GM20000 (cell line): ENCODE measurements around the gene FSTL4.

ENCODE experiments used
- DNase-seq: peaks from one replicate; pipeline ENCODE4 v3.0.0; 2012; ENCODE audit warnings: low spot score
- TF ChIP-seq, protein P1 (sequence below): IDR thresholded peaks from 2 replicates; pipeline ENCODE4 v1.5.1; 2012; ENCODE audit warnings: mild to moderate bottlenecking, control low read depth; ENCODE audit errors: extremely low read depth, missing control alignments

Gene FSTL4

DNA sequence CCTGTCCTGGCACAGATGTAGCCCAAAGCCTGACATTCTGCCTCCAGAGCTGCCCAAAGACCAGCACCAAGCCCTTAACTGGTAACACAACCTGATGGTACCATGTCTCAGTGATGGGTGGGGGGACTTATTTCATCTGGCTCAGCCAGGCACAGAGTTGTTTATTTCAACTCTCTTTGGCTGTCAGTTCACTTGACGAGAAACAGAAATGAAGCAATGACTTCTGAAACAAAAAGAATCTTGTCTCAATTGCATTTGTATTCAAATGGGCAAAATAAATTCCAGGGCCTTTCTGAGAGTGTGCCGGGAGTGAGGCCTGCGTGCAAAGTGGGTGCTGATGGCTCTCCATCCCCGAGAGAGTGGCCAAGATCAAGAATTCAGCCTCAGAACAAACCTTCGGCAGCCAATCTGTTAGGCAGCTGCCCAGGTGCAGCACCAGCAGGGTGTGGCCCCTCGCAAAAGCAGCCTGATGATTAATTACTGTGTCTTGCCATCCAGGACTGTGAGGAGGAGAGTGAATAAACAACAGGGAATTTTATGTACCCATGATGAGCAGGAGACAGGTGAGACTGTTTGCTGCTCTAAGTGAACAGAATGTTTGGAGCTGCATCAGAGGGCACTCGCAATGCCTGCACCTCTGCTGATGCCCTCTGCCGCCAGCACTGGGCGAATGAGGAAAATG is 322.5 kb downstream of the FSTL4 start:
- DNase-seq, result no peak
- TF ChIP-seq, protein P1, sequence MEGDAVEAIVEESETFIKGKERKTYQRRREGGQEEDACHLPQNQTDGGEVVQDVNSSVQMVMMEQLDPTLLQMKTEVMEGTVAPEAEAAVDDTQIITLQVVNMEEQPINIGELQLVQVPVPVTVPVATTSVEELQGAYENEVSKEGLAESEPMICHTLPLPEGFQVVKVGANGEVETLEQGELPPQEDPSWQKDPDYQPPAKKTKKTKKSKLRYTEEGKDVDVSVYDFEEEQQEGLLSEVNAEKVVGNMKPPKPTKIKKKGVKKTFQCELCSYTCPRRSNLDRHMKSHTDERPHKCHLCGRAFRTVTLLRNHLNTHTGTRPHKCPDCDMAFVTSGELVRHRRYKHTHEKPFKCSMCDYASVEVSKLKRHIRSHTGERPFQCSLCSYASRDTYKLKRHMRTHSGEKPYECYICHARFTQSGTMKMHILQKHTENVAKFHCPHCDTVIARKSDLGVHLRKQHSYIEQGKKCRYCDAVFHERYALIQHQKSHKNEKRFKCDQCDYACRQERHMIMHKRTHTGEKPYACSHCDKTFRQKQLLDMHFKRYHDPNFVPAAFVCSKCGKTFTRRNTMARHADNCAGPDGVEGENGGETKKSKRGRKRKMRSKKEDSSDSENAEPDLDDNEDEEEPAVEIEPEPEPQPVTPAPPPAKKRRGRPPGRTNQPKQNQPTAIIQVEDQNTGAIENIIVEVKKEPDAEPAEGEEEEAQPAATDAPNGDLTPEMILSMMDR, result no peak

DNA sequence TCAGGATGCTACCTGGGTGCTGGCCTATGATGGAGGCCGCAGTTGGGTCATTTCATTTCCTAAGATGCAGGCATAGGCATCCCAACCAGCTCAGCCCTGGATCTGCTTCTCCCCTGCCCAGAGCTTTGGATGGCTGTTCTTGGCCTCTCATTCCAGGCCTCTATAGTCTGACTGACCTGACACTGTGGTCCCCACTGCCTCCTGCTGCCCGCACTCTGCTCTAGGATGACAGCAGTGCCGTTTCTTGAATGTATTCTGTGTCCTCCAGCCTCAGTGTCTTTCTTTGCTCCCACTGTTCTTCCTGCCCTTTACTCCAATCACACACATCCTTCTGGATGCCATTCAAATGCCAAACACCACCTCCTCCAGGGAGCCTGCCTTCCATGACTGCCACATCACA is 324.8 kb downstream of the FSTL4 start:
- TF ChIP-seq, protein P1, result peak; percentile 19
- peak; percentile 34 for DNase-seq

DNA sequence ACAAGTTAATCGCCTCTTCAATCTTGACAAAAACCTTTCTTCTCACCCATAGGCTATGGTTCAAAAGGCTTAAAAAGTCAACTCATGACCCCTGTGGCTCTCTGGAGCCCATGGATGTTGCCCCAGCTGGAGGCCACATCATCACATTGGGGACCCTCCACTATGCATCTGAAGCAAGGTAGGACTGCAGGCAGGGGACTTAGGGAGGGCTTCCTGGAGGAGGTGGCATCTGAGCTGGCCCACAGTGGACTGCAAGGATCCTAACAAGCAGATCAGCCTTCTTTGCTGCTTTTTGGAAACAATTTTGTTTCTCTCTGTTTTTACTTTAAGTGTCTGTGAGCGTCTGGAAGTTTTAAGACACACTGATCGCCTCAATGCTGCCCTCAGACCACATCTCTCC is 325.9 kb downstream of the FSTL4 start:
- TF ChIP-seq, protein P1, result no peak
- DNase-seq, result no peak

DNA sequence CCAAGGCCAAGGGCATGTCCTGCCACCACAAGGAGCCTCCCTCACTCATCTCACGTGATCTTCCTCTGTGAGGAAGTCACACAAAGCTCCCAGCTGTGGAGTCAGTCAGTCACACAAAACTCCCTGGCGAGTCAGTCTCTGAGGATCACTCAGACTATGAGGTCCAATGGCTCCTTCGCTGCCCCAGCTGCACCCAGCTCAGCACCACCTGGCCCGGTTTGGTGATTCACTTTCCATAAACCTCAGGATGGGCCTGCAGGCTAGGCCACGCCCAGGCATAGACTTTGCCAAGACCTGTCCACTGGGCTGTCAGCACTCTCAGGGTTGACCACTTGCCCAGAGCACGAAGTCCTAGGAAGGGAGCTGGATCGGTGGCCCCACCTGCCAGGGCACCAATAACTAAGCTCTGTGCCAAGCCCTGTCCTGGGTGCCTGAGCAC is 326.7 kb downstream of the FSTL4 start:
- TF ChIP-seq, protein P1, result no peak

DNA sequence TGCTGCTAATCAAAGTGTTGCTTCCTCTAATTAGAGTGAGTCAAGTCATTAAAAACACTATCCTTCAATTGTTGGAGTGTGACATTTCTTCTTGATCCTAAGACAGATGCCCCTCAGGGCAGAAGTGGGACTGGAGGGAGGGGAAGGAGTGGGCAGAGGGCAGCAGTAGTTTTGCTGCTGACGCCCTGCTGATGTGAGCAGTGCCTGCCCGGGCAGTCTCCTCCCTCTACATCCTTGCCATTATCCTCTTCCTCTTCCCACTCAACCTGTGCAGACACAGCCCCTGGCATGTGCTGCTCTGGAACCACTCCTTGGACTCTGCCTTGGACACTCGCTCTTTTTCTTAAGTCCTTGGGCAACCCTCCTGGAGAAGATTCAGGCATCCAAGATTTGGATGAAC is 328.0 kb downstream of the FSTL4 start:
- DNase-seq, result no peak
- TF ChIP-seq, protein P1, result no peak

More for the DNA sequence above, 326.7 kb downstream of the FSTL4 start:
- no peak for DNase-seq

DNA sequence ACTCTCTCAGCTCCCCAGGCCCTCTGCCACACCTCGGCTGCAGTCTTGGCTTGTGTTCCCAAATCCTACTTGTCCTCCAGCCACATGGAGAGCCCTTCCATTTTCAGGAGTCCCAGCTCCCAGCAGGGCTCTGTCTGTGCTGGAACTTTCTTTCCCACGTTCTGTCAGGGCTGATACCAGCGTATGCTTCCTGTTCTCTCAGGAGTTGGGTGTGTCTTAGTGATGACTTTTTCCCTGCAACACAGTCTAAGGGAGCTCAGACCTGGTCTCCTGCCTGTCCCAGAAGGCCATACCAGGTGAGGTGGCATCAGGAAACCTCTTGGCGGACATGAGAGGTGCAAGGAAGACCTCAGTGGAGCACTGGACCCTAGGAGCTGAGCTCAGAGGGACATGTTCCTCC is 334.0 kb downstream of the FSTL4 start:
- TF ChIP-seq, protein P1, result no peak

DNA sequence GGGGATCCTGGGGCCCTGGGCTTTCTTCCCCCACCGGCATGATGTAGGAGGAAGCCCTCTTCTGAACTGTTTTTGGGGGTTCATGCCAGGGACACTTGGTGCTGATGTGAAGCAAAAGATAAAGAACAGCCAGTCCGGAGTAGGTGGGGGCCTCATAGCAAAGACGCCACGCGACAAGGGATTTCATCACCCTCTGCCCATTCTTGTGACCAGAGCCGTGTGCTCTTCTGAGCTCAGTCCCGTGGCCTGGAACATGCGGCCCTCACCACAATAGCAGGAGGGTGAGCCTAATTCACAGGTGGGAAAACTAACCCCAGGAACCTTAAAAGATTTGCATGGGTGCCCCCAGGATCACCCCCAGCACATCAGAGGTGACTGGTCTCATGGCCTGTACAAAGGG is 334.6 kb downstream of the FSTL4 start:
- no peak for DNase-seq
- TF ChIP-seq, protein P1, result no peak

More for the DNA sequence above, 334.0 kb downstream of the FSTL4 start:
- DNase-seq, result no peak
